Activated T-cell treated with anti-CD3 and anti-CD28 coated beads for 48 hours (primary cell): Measurements from ENCODE around the gene CEBPE.

Source experiments
- DNase-seq: peaks from one replicate; pipeline ENCODE4 v3.0.0-alpha.2; 2020; ENCODE audit warnings: low read depth

The CEBPE gene

GRCh38 chr14:23143911-23144310 lies 24.9 kb upstream of the CEBPE start:
- DNase-seq = no peak

- DNase-seq = no peak
These were observed 23.8 kb upstream of the CEBPE start for GRCh38 chr14:23142826-23143225.

DNA sequence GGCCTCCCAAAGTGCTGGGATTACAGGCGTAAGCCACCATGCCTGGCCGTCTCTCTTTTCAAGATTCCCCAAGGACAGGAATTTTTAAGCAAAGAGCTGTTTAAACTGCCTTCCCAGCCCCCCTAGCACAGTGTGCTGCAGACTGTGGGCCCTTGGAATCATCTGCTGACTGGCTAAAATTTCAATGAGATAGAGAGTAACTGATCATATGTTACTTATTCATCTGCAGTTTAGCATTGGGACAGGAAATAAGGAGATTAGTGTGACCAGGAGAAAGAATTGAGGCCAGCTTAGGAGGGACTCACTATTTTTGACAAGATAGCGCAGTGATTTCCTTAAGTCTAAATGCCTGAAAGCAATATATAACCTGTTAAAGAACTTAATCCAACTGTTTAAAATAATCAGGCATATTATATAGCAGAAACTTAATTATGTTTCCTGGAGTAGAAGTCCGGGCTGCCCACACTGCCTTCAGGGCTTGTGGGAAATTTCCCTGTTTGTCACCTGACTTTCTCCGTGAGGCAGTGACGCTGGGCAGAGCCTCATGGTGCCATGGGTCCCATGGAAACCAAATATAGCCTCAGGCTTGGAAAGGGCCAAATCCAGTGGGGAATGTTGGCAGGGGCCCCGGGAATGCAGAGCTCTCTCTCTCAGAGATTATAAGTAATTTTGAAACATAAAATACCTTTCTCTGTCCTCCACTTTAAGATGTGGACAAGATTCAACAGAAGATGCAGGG lies 22.8 kb upstream of the CEBPE start:
- no peak for DNase-seq

- DNase-seq = no peak
These were observed 21.3 kb upstream of the CEBPE start for GRCh38 chr14:23140371-23140770.

DNA sequence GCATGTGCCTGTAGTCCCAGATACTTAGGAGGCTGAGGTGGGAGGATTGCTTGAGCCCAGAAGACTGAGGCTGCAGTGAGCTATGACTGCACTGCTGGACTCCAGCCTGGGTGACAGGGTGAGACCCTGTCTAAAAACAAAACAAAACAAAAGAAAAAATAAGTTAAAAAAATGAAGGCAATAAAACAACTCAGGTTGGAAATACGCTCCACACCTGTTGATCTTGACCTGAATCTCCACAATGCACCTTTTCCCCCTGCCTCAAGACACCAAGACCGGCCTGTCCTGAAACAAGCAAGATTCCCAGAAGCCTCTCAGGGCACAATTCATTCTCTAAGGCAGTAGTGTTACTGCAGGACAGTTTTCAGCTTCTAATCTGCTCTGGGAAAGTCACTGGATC lies 20.8 kb upstream of the CEBPE start:
- DNase-seq = no peak

DNA sequence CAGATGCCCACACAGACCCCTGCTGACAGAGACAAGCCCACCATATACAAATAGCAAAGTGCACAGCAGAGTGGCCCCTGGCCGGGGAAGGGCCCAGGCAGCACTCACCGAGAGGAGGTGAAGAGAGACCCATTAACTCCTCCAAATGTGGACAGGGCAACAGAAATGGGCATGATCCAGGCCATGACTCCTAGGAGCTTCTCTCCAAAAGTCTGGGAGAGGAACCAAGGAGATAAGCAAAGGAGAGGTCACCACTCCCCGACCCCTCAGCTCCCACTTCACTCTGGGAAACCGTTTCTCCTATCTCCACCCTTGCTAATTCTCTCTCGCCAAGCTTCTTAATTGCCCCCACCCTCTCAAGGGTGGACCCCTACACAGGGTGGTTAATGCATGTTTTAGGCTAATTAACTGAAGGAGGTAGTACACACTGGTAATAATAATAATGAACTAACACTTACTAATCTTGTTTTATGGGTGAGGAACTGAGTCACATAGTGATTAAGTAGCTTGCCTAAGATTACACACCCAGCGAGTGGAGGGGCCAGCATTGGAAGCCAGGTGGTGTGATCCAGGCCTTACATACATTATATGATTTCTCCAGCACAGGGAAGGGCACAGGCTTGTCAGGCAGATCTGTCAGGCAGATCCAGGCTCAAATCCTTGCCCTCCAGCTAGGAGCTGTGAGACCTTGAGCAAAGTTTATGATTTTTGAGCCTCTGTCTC lies 18.9 kb upstream of the CEBPE start:
- no peak for DNase-seq

- no peak for DNase-seq
These were observed 18.2 kb upstream of the CEBPE start for GRCh38 chr14:23137192-23137812.

GRCh38 chr14:23136566-23137133 lies 17.6 kb upstream of the CEBPE start:
- DNase-seq = no peak

DNA sequence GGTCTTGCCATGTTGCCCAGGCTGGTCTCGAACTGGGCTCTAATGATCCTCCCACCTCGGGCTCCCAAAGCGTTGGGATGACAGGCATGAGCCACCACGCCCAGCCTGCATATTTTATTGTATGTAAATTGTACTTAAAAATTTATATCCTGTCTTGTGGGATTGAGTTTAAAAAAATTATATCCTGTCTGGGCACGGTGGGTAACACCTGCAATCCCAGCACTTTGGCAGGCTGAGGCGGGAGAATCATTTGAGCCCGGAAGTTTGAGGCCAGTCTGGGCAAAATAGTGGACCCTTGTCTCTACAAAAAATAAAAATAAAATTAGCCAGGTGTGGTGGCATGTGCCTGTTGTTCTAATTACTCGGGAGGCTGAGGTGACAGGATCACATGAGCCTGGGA lies 13.9 kb upstream of the CEBPE start:
- DNase-seq = no peak

DNA sequence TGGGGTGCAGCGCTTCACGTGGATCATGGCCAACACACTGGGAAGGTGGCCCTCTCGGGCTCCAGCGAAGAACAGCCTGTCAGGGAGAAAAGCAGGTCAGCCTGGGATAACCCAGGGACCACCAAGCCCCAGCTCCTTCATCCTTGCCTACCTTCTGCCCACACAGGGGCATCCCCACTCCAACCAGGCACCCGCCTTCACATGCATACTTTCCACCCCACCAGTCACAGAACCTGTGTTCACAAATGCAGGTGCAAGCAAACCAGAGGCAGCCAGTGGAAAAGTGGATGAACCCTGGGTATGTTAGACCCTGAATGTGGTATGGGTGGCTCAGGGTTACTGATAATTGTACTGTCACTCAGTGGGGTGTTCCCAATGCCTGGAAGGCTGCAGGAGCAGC lies 12.4 kb upstream of the CEBPE start:
- no peak for DNase-seq

DNA sequence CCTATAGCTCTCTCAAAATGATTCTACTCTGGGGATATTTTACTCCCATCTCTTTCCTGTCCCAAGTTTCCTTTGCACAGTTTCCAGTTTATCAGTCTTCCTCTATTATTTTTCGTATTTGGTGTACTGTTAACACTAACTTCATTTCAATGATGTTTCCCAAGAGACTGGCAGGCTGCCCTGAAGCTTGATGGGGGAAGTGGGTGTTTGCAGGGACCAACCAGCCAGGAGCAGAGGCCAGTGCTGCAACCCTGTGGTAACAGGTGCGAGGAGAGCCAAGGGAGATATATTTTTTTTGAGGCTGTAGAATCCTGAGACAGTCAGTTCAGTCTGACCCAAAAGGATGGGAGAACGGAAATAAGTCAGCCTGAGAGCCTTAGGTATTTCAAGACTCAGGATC lies 11.8 kb upstream of the CEBPE start:
- no peak for DNase-seq

DNA sequence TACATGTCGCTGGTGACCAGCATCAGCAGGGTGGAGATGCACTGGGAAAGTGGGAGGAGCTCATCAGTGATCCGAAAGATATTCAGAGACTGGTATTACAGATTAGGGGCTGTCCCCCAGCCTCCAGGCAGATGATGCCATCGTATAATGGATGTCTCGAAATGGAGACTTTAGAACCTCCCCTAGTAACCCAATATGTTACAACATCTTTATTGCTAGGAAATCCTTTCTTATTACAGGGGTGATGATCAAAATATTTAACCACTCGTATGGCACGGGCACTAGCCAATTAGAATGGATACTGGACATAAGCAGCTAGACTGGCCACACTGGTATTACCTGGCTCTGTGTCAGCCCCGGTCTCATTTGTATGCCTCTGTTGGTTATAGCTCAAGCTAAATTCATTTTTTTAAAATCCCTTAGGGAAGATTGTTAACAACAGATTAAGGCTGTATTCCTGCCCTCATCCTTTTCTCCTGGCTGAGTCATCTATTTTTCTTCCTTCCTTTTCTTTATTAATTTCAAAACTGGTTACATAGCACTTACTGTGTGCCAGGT lies 10.8 kb upstream of the CEBPE start:
- no peak for DNase-seq

DNA sequence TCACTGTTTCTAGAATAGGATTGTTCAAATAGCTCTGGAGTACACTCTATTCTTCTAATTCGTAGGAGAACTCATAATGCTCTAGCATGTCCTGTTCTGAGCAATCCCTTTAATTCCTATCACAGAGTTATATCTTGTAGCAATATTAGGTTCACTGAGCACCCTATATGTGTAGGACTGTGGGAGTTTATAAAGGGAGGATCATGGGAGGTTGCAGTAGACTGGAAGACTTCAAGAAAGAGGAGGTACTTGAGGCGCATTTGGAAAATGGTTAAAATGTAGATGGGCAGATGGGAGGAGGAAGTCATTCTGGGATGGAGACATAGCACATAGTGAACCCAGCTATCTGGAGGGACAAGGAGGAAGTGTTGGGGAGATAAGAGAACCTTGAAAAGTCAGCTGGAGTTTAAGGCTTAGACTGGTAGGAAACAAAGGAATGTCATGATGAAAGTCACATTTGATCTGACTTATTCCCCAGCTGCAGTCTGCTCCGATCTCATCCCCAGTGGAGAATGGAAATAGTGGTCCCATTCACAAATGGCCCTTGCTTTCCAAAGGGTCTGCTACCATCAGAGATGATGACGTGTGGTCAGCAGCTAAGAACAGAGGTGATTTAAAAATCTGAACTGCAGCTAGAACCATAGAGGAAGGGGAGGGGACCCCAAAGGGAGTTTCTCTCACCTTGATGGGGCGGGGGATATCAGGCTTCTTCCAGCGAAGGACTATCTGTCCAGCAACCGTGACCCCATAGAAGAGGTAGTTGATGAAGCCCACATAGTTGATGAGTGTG lies 10.1 kb upstream of the CEBPE start:
- DNase-seq = no peak

DNA sequence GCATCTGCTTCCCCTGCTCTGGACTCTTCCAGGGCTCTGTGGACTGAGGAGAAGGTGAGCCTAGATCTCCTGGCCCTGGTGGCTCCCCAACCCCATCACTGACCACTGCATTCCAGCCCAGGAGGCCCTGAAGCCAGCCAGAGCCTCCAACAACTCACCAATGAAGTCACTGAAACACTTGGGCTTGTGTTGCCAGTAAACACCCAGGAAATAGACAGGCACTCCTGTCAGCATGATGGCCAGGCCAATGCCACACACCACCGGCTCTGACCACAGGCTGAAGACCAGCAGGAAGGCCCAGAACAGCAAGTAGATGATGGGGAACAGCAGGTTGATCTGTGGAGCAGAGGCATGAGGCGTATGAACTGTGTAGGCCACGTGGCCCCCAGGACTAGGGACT lies 8.8 kb upstream of the CEBPE start:
- DNase-seq = no peak

GRCh38 chr14:23126548-23127278 lies 7.7 kb upstream of the CEBPE start:
- no peak for DNase-seq

DNA sequence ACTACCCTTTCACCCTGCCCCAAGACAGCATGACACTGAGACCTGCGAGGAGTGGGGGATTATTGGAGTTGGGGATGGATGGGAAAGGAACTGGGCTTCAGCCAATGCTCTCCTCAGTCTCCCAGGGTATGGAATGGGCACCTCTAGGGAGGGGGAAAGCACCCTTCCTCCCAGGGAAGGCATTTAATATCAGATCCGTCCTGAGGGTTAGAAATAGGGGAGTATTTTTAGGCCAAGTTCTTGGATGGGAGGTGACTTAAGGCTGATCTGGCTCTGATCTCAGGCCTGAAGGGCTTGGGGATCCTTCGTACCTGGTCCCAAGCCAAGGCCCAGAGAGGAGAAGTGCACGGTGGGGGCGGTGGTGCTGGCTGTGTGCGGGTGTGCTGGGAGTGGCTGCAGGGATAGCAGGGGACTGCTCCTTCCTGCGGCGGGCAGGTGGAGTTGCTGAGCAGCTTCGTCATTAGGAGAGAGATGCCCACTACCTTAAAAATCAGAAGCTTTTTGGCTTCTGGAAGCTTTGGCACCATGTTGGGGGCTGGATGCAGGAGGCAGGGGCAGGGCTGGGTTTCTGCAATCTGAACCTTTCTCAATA lies 7.0 kb upstream of the CEBPE start:
- DNase-seq = no peak

GRCh38 chr14:23125011-23125410 lies 6.0 kb upstream of the CEBPE start:
- DNase-seq = no peak

DNA sequence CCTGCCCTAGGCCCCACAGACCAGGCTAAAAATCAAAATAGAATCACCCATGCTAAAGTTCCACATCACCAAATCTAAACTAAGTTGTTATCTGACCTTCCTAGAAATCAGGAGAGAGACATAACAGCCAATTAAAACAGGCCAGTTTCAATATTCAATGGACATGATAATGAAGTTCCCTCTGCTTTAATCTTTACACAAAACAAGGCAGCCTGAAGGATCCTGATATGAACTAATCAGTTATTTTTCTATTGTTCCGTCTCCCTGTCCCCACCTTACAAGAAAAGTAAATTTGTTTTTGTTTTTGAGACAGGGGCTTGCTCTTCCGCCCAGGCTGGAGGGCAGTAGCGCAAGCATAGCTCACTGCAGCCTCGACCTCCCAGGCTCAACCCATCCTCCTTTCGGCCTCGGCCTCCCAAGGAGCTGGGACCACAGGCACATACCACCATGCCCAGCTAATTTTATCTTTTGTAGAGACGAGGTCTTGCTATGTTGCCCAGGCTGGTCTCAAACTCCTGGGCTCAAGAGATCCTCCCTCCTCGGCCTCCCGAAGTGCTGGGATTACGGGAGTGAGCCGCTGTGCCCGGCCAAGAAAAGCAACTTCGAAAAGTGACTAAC lies 5.4 kb upstream of the CEBPE start:
- DNase-seq = no peak

DNA sequence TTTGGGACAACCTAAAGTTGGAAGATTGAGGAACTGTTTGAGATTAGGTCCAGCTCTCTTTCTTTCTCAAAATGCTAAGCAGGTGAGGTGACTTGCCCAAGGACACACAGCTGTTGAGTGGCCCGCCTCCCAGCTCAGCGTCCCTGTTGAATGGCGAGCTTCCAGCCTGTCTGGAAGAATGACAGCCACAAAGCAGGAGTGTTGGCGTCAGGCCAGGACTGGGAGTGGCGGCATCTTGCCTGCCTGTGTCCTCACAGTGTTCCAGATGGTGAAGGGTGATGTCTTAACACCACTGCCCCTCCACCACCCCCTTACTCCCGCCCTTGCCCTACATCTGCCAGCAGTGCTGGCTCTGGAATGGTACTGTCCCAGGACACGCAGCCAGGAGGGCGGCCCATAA lies 4.4 kb upstream of the CEBPE start:
- DNase-seq = no peak

DNA sequence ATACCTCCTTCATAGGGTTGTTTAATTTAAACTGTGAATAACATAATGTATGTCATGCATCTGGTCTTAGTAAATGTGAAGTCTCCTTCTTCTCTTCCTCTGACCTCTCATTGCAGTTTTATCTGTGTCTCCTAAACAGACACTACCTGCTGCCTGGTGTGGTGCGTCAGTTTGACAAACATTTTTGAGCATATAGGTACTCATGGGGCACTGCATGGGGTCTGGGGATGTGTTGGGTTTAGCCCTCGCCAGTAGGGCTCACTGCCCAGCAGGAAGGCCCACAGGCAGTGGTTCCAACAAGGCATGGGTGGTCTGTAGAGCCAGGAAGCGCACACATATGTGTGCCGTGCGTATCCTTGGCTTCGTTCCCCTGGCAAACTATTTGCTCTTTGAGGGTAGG lies 3.0 kb upstream of the CEBPE start:
- no peak for DNase-seq
